ENCODE results near the gene ZRANB1.

Gene ZRANB1

GRCh38 chr10:124961248-124961570 is 19.3 kb downstream of the ZRANB1 start:
- FAIRE-seq: no peak
- TF ChIP-seq CTCF (IDR thresholded peaks at IDR 0.05; ENCODE audit: insufficient read depth, missing control alignments): no peak
- DNase-seq (ENCODE audit: insufficient read length, low spot score): no peak

GRCh38 chr10:124962421-124962820 is 20.5 kb downstream of the ZRANB1 start:
- no peak for FAIRE-seq

GRCh38 chr10:124963866-124964720 is 22.2 kb downstream of the ZRANB1 start:
- FAIRE-seq (no peak), DNase-seq (ENCODE audit: insufficient read length, low spot score) (no peak)
- no peak for TF ChIP-seq CTCF (IDR thresholded peaks at IDR 0.05; ENCODE audit: insufficient read depth, missing control alignments)

More at GRCh38 chr10:124962421-124962820, 20.5 kb downstream of the ZRANB1 start:
- TF ChIP-seq CTCF (IDR thresholded peaks at IDR 0.05; ENCODE audit: insufficient read depth, missing control alignments): no peak
- no peak for DNase-seq (ENCODE audit: insufficient read length, low spot score)

GRCh38 chr10:124966008-124966407 is 24.1 kb downstream of the ZRANB1 start:
- FAIRE-seq (no peak), DNase-seq (ENCODE audit: insufficient read length, low spot score) (no peak)
- TF ChIP-seq CTCF (IDR thresholded peaks at IDR 0.05; ENCODE audit: insufficient read depth, missing control alignments): no peak

- no peak for DNase-seq (ENCODE audit: insufficient read length, low spot score)
- TF ChIP-seq CTCF (IDR thresholded peaks at IDR 0.05; ENCODE audit: insufficient read depth, missing control alignments): no peak
- FAIRE-seq: no peak
These were observed 25.3 kb downstream of the ZRANB1 start for GRCh38 chr10:124967255-124967654.

- TF ChIP-seq CTCF (IDR thresholded peaks at IDR 0.05; ENCODE audit: insufficient read depth, missing control alignments): no peak
- FAIRE-seq (no peak), DNase-seq (ENCODE audit: insufficient read length, low spot score) (no peak)
These were observed 29.4 kb downstream of the ZRANB1 start for GRCh38 chr10:124971276-124971675.

- FAIRE-seq: no peak
- TF ChIP-seq CTCF (IDR thresholded peaks at IDR 0.05; ENCODE audit: insufficient read depth, missing control alignments): no peak
- DNase-seq (ENCODE audit: insufficient read length, low spot score): no peak
These were observed 30.7 kb downstream of the ZRANB1 start for GRCh38 chr10:124972637-124973036.

Data from D721Med (cell line).